ENCODE data around the gene XYLT2. TPM values are rescaled to one million over a fixed set of nuclear protein-coding genes. Genes with fewer than 3 reads are reported as not detected.

Gene XYLT2
- total RNA-seq, 2 experiments from 2014 or later = 22.5 to 25.5 TPM

GRCh38 chr17:50310455-50311111, 35.3 kb upstream of the XYLT2 start:
- intact Hi-C loops (cut with micrococcal nuclease; ENCODE audit: unreplicated experiment) = no loop called here
- H3K9me2 ChIP-seq (ENCODE audit: insufficient read depth, low read length) = no peaks in the 10 kb centered on the region
- TF ChIP-seq CTCF (conservative IDR thresholded peaks at IDR 0.05; ENCODE audit: low read length) (no peak), EZH2phosphoT487 (IDR thresholded peaks at IDR 0.05; ENCODE audit: borderline replicate concordance, low read depth, low read length) (no peak)
- H3K27ac ChIP-seq (ENCODE audit: low read depth, low read length, poor library complexity, severe bottlenecking) = no peak overlapping the region
- no peak for DNase-seq (ENCODE audit: low spot score)
- H3K79me2 ChIP-seq (ENCODE audit: insufficient read depth, low read depth, low read length) = no peaks in the 10 kb centered on the region
- CTCF ChIA-PET (ENCODE audit: unreplicated experiment) = no interaction called here
- POLR2A ChIA-PET = no interaction called here
- no peaks in the 10 kb centered on the region for H3K36me3 ChIP-seq (ENCODE audit: insufficient read depth, low read length)
- H3K4me1 ChIP-seq (ENCODE audit: insufficient read depth, low read length, poor library complexity, severe bottlenecking) = no peaks in the 10 kb centered on the region
- no peak overlapping the region for H2AFZ ChIP-seq (ENCODE audit: low read length)
- no peaks in the 10 kb centered on the region for H3K9me3 ChIP-seq (ENCODE audit: low read length)
- H3K4me2 ChIP-seq (ENCODE audit: low read length) = no peak overlapping the region
- no peak overlapping the region for H3K4me3 ChIP-seq (ENCODE audit: low read depth, low read length, poor library complexity, severe bottlenecking)
- no peaks in the 10 kb centered on the region for H4K20me1 ChIP-seq (ENCODE audit: insufficient read depth, low read length)
- no TSS peak for BruUV-seq (replicated peaks)

GRCh38 chr17:50311112-50311460, 34.8 kb upstream of the XYLT2 start:
- CTCF ChIA-PET (ENCODE audit: unreplicated experiment) = no interaction called here
- no peak for DNase-seq (ENCODE audit: low spot score)
- Histone ChIP-seq H3K27ac (ENCODE audit: low read depth, low read length, poor library complexity, severe bottlenecking) (no peak overlapping the region), H2AFZ (ENCODE audit: low read length) (no peak overlapping the region), H3K4me2 (ENCODE audit: low read length) (no peak overlapping the region), H4K20me1 (ENCODE audit: insufficient read depth, low read length) (no peaks in the 10 kb centered on the region), H3K79me2 (ENCODE audit: insufficient read depth, low read depth, low read length) (no peaks in the 10 kb centered on the region), H3K9me3 (ENCODE audit: low read length) (no peaks in the 10 kb centered on the region), H3K36me3 (ENCODE audit: insufficient read depth, low read length) (no peaks in the 10 kb centered on the region), H3K9me2 (ENCODE audit: insufficient read depth, low read length) (no peaks in the 10 kb centered on the region), H3K4me3 (ENCODE audit: low read depth, low read length, poor library complexity, severe bottlenecking) (no peak overlapping the region), H3K4me1 (ENCODE audit: insufficient read depth, low read length, poor library complexity, severe bottlenecking) (no peaks in the 10 kb centered on the region)
- no TSS peak for BruUV-seq (replicated peaks)
- TF ChIP-seq CTCF (conservative IDR thresholded peaks at IDR 0.05; ENCODE audit: low read length) = no peak
- no peak for TF ChIP-seq EZH2phosphoT487 (IDR thresholded peaks at IDR 0.05; ENCODE audit: borderline replicate concordance, low read depth, low read length)
- intact Hi-C loops (cut with micrococcal nuclease; ENCODE audit: unreplicated experiment) = no loop called here
- POLR2A ChIA-PET = no interaction called here

GRCh38 chr17:50311483-50311882, 34.4 kb upstream of the XYLT2 start:
- Histone ChIP-seq H3K4me3 (ENCODE audit: low read depth, low read length, poor library complexity, severe bottlenecking) (no peak overlapping the region), H3K36me3 (ENCODE audit: insufficient read depth, low read length) (no peaks in the 10 kb centered on the region), H3K27ac (ENCODE audit: low read depth, low read length, poor library complexity, severe bottlenecking) (no peak overlapping the region), H3K79me2 (ENCODE audit: insufficient read depth, low read depth, low read length) (no peaks in the 10 kb centered on the region), H3K4me1 (ENCODE audit: insufficient read depth, low read length, poor library complexity, severe bottlenecking) (no peaks in the 10 kb centered on the region), H2AFZ (ENCODE audit: low read length) (no peak overlapping the region), H4K20me1 (ENCODE audit: insufficient read depth, low read length) (no peaks in the 10 kb centered on the region), H3K4me2 (ENCODE audit: low read length) (no peak overlapping the region), H3K9me2 (ENCODE audit: insufficient read depth, low read length) (no peaks in the 10 kb centered on the region), H3K9me3 (ENCODE audit: low read length) (no peaks in the 10 kb centered on the region)
- no peak for TF ChIP-seq EZH2phosphoT487 (IDR thresholded peaks at IDR 0.05; ENCODE audit: borderline replicate concordance, low read depth, low read length)
- no peak for TF ChIP-seq CTCF (conservative IDR thresholded peaks at IDR 0.05; ENCODE audit: low read length)
- no TSS peak for BruUV-seq (replicated peaks)
- intact Hi-C loops (cut with micrococcal nuclease; ENCODE audit: unreplicated experiment) = no loop called here
- ChIA-PET CTCF (ENCODE audit: unreplicated experiment) (interaction anchor here (1.0 kb wide), 1 partner anchor 86 kb away, joined by 3 read pairs; the partner anchor contains the start of gene LRRC59), POLR2A (no interaction called here)
- DNase-seq (ENCODE audit: low spot score) = no peak

Measured in OCI-LY7 (cell line).